Kidney (tissue), 14 donors: Measurements from ENCODE around the gene RPL13. TPM values are rescaled to one million over a fixed set of nuclear protein-coding genes. Genes with fewer than 3 reads are reported as not detected.
A peak's percentile ranks its signal among the peaks of the same experiment; 100 is the strongest.

Experiments
- DNase-seq, 5 donors: peaks; one replicate each; pipeline ENCODE4 v3.0.0-alpha.2; 2013 to 2020
- FAIRE-seq: peaks from 2 replicates; lab custom pipeline; 2012; peaks lifted over from hg19 to GRCh38; lab: Jason Lieb, UNC
- H3K27ac ChIP-seq, 2 donors: one replicate each; pipeline ENCODE4 v1.7.0; 2013; ENCODE audit warnings: low read depth in 2 of 2, low read length in 2 of 2, inconsistent platforms in 1 of 2
- H3K27me3 ChIP-seq: one replicate; pipeline ENCODE4 v1.7.1; 2013; ENCODE audit warnings: low read length, inconsistent platforms; ENCODE audit not compliant: control insufficient read depth, insufficient read depth
- H3K36me3 ChIP-seq, 3 donors: one replicate each; pipeline versions ENCODE4 v1.7.0 to v1.7.1; 2013; ENCODE audit warnings: low read length in 3 of 3, control low read depth in 1 of 3, inconsistent platforms in 1 of 3; ENCODE audit not compliant: insufficient read depth in 3 of 3, control insufficient read depth in 2 of 3
- H3K4me1 ChIP-seq, 3 donors: one replicate each; pipeline versions ENCODE4 v1.7.0 to v1.7.1; 2013; ENCODE audit warnings: low read length in 3 of 3, inconsistent platforms in 1 of 3, low read depth in 1 of 3; ENCODE audit not compliant: control insufficient read depth in 2 of 3, insufficient read depth in 2 of 3
- H3K4me3 ChIP-seq, 3 donors: one replicate each; pipeline versions ENCODE4 v1.7.0 to v1.8.1; 2013; ENCODE audit warnings: low read length in 3 of 3, control low read depth in 1 of 3, inconsistent platforms in 1 of 3
- H3K9ac ChIP-seq, 3 donors: one replicate each; pipeline versions ENCODE4 v1.7.0 to v1.7.1; 2013; ENCODE audit warnings: low read length in 3 of 3, control low read depth in 1 of 3, inconsistent platforms in 1 of 3
- H3K9me3 ChIP-seq, 3 donors: one replicate each; pipeline versions ENCODE4 v1.7.0 to v1.7.1; 2013; ENCODE audit warnings: low read length in 3 of 3, control low read depth in 1 of 3, inconsistent platforms in 1 of 3; ENCODE audit not compliant: control insufficient read depth in 2 of 3, insufficient read depth in 1 of 3
- intact Hi-C: fragments of 100-400 bp; cut with DNase I; formaldehyde crosslinking; loops from one replicate; pipeline ENCODE4 v1.11.1; 2022
- polyA plus RNA-seq: library from polyadenylated mRNA; stranded (reverse); fragments of 350-450 nt; fragmentation: Illumina TruSeq; extraction: RNeasy Lipid Tissue Mini Kit (QIAGEN cat#74804); gene quantifications from one replicate; pipeline ENCODE4 v1.2.3, GENCODE V29; 2014; ENCODE audit warnings: low read depth, low replicate concordance; ENCODE audit not compliant: insufficient read depth
- total RNA-seq: library from RNA; stranded (reverse); fragmentation: NEBNext Ultra II Directional; extraction: Animal tissue kit (Norgen Biotek cat#: 25700); gene quantifications from one replicate; pipeline ENCODE4 v1.2.1, GENCODE V29; 2021
- TF ChIP-seq, protein P1 (sequence below): IDR thresholded peaks from 3 replicates; pipeline ENCODE4 v1.5.1; 2012; ENCODE audit warnings: mild to moderate bottlenecking, moderate library complexity, borderline replicate concordance; ENCODE audit not compliant: insufficient read depth; ENCODE audit errors: extremely low read depth
- donor health status: control.
- donor health status: control.
- donor health status: control.
- donor health status: control.
- donor health status: control.
- donor health status: DM: yes; HTN: yes; CAD: no.
- donor health status: Normal renal cell carcinoma (clear cell type).

RPL13 gene
- total and polyA plus RNA-seq, 2 donors from 2014 or later = 1,694 to 3,146 TPM

DNA sequence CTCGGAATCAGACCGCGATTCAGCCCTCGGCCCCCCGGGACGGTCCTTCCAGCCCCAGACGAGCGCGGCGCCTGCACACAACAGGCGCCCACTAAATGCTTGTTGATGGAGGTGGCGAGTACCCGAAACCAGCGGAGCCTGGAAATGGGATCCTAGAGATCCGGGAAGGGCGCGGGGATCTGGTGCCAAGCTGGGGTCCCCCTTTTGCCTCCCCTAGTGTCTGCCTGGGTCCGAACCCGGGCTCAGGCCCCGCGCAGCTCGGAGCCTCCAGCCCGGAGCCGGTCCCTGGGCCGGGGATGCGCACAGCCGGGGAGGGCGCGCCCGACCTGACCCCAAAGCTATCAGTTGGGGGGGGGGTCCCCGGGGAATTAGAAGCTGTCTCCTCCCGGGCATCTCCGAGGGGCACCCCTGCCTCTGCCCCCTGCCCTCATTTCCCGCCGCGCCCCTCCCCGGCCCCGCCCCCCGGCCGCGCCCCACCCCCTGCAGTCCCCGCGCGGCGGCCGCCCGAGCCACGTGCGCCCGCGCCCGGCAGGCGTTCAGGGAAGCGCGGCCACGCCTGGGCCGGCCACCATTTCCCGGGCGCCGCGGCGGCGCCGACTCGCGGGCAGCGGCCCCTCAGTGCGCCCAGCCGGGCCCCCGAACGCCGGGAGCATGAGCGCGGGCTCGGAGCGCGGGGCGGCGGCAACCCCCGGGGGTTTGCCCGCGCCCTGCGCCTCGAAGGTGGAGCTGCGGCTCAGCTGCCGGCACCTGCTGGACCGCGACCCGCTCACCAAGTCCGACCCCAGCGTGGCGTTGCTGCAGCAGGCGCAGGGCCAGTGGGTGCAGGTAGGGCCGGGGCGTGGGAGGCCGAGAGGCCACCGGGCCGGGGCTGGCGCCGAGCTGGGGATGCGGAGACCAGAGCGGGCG lies 15.0 kb downstream of the RPL13 start, which contains the start of gene CPNE7:
Gene CPNE7, plus strand, starts transcription at position 512 of the 906 bp plus-strand sequence. Its CDS starts 140 bp downstream, at position 652.
- H3K9me3 ChIP-seq = no peaks in the 10 kb centered on the region
- H3K27me3 ChIP-seq = no peaks in the 10 kb centered on the region
- no peak within 1 kb of the TSS for H3K4me3 ChIP-seq
- H3K36me3 ChIP-seq = no peaks in the 10 kb centered on the region
- intact Hi-C loops = loop anchor here (10.0 kb wide), 1 partner anchor 69 kb away; no protein-coding TSS in a partner anchor
- TF ChIP-seq, protein P1, sequence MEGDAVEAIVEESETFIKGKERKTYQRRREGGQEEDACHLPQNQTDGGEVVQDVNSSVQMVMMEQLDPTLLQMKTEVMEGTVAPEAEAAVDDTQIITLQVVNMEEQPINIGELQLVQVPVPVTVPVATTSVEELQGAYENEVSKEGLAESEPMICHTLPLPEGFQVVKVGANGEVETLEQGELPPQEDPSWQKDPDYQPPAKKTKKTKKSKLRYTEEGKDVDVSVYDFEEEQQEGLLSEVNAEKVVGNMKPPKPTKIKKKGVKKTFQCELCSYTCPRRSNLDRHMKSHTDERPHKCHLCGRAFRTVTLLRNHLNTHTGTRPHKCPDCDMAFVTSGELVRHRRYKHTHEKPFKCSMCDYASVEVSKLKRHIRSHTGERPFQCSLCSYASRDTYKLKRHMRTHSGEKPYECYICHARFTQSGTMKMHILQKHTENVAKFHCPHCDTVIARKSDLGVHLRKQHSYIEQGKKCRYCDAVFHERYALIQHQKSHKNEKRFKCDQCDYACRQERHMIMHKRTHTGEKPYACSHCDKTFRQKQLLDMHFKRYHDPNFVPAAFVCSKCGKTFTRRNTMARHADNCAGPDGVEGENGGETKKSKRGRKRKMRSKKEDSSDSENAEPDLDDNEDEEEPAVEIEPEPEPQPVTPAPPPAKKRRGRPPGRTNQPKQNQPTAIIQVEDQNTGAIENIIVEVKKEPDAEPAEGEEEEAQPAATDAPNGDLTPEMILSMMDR = no peak
- H3K4me1 ChIP-seq = peaks cover 0 to 10% (median 8%) of the 10 kb centered on the region in 3 donors
- H3K9ac ChIP-seq = no peak within 1 kb of the TSS
- DNase-seq (peak in 4 of 5 donors; percentile 43 to 73 (median 58)), FAIRE-seq (no peak)
- H3K27ac ChIP-seq = no peak within 1 kb of the TSS

DNA sequence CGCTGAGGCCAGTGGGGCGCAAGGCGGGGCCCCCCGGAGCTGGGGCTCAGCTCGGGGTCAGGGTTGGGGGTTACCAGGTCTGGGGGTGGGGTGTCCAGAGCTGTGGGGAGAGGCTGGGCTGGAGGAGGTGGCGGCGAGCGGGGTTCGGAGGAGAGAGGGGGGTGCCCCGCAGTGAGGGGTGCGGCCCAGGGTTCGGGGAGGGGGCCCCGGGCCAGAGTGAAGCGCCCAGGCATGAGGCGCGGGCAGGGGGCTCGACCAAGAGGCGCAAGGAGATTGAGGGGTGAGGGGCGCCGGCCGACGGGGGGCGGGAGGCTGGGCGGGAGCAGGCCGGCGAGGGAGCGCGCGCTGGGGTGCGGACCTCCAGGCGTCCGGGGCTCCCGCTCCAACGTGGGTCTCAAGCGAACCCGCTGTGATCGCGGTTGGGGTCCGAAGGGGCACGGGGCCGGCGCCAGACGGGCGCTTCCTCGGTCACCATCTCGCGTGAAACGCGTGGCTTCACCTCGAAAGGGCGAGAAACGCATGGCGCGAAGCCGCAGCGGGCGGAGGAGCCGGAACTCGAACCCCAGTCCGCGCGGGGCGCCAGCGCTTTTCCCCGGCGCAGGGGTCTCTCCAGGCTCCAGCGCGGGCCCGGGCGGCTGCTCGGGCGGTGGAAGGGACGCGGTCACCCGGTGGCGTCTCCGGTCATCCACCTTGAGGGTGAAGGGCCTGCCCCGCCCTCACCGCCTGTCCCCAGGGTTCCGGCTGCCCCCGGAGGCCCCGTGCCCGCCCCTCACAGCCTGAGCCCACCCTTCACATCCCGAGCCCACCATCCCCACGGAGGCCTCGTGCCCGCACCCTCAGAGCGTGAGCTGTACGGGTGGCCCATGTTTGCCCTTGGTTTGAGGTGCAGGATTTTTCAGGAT lies 15.9 kb downstream of the RPL13 start:
- TF ChIP-seq, protein P1 = no peak
- intact Hi-C loops = loop anchor here (10.0 kb wide), 1 partner anchor 68 kb away; no protein-coding TSS in a partner anchor
- H3K27me3 ChIP-seq = no peaks in the 10 kb centered on the region
- H3K4me1 ChIP-seq = peaks cover 0 to 10% (median 8%) of the 10 kb centered on the region in 3 donors
- H3K4me3 ChIP-seq = no peak overlapping the region
- FAIRE-seq (no peak), DNase-seq (peak in 2 of 5 donors; percentile 72 to 80)
- no peaks in the 10 kb centered on the region for H3K9me3 ChIP-seq
- H3K27ac ChIP-seq = no peak overlapping the region
- H3K36me3 ChIP-seq = no peaks in the 10 kb centered on the region
- no peak overlapping the region for H3K9ac ChIP-seq

DNA sequence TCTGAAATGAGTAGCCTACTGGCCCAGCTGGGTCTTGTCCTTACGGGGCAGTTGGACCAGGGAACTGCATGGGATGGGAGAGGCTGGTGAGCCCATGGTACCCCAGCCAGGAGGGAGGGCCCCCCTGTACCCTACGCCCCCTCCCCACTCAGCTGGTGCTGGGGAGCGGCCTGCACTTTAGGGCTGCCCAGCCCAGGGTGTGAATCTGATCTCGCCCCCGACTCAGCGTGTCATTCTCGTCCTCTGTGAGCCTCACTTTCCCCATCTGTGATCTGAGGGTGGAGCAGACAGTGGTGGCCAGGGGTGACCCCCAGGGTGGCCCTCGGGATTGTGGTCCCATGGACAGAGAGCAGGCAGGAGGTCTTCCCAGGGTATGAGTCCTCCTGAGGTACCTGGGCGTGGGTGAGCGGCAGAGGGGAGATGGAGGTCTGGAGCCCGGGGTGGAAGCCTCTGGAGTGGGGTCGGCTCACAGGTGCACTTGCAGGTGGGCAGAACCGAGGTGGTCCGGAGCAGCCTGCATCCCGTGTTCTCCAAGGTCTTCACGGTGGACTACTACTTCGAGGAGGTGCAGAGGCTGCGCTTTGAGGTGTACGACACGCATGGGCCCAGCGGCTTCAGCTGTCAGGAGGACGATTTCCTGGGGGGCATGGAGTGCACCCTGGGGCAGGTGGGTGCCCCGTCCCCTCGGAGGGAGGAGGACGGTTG lies 16.7 kb downstream of the RPL13 start:
- no peak overlapping the region for H3K27ac ChIP-seq
- H3K9ac ChIP-seq = no peak overlapping the region
- TF ChIP-seq, protein P1 = no peak
- no peaks in the 10 kb centered on the region for H3K27me3 ChIP-seq
- H3K4me3 ChIP-seq = no peak overlapping the region
- peak in 1 of 5 donors; percentile 71 for DNase-seq
- no peak for FAIRE-seq
- no peaks in the 10 kb centered on the region for H3K36me3 ChIP-seq
- H3K9me3 ChIP-seq = no peaks in the 10 kb centered on the region
- peaks cover 0 to 13% (median 4%) of the 10 kb centered on the region in 3 donors for H3K4me1 ChIP-seq
- intact Hi-C loops = loop anchor here (10.0 kb wide), 1 partner anchor 68 kb away; no protein-coding TSS in a partner anchor
